IgD-negative memory B cell (primary cell): ENCODE measurements around the gene MTFR1L. TPM values are rescaled to one million over a fixed set of nuclear protein-coding genes. Genes with fewer than 3 reads are reported as not detected.
A peak's percentile ranks its signal among the peaks of the same experiment; 100 is the strongest.

Experiments
- H3K27ac Mint-ChIP-seq, 3 donors: one replicate each; pipeline ENCODE4 v1.8.0; 2020 to 2022; ENCODE audit warnings: mild to moderate bottlenecking in 3 of 3, mixed read lengths in 3 of 3, moderate library complexity in 1 of 3
- H3K27me3 Mint-ChIP-seq: one replicate; pipeline ENCODE4 v1.8.0; 2021; ENCODE audit warnings: mixed read lengths
- H3K36me3 Mint-ChIP-seq: one replicate; pipeline ENCODE4 v1.8.0; 2020; ENCODE audit warnings: mild to moderate bottlenecking, mixed read lengths
- H3K4me1 Mint-ChIP-seq, 3 donors: one replicate each; pipeline ENCODE4 v1.8.0; 2020 to 2022; ENCODE audit warnings: mixed read lengths in 3 of 3, mild to moderate bottlenecking in 1 of 3
- H3K4me3 Mint-ChIP-seq, 4 donors: one replicate each; pipeline ENCODE4 v1.8.0; 2020 to 2022; ENCODE audit warnings: mild to moderate bottlenecking in 4 of 4, mixed read lengths in 4 of 4, moderate library complexity in 3 of 4
- H3K9me3 Mint-ChIP-seq, 3 donors: one replicate each; pipeline ENCODE4 v1.8.0; 2020 to 2021; ENCODE audit warnings: mixed read lengths in 3 of 3, mild to moderate bottlenecking in 1 of 3
- polyA plus RNA-seq: library from polyadenylated mRNA; unstranded; fragments of 300-500 nt; fragmentation: Illumina TruSeq; gene quantifications from one replicate; pipeline ENCODE4 v1.2.3, GENCODE V29; 2021

The MTFR1L gene
- polyA plus RNA-seq, 1 donor from 2014 or later: 39.6 TPM

GRCh38 chr1:25844536-25845337, 25.0 kb downstream of the MTFR1L start:
- peaks cover 0 to 3% (median 0%) of the 10 kb centered on the region in 3 donors for H3K4me1 Mint-ChIP-seq
- peak overlapping the region in 1 of 3 donors; percentile 12 for H3K27ac Mint-ChIP-seq
- H3K4me3 Mint-ChIP-seq: no peak overlapping the region
- no peaks in the 10 kb centered on the region for H3K36me3 Mint-ChIP-seq
- no peaks in the 10 kb centered on the region for H3K27me3 Mint-ChIP-seq
- H3K9me3 Mint-ChIP-seq: no peaks in the 10 kb centered on the region

DNA sequence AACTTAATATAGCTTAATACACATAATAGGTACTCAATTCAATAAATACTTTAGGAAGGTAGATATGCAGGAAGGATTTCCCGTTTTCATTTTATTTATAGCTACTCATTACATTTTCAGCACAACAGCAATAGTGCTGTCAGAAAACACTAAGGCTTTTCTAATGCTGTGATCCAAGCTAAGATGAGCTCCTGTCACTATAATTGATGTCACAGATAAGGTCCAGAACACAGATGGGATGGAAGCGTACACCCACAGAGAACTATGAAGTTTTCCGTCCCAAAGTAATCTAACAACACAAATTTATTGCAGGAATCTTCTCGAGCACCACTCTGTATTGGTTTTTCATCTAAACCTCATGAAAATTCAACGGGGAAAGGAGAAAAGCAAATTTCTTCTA, 25.9 kb downstream of the MTFR1L start:
- H3K27me3 Mint-ChIP-seq: no peaks in the 10 kb centered on the region
- no peak overlapping the region for H3K27ac Mint-ChIP-seq
- H3K4me1 Mint-ChIP-seq: peaks cover 0 to 3% (median 0%) of the 10 kb centered on the region in 3 donors
- H3K36me3 Mint-ChIP-seq: no peaks in the 10 kb centered on the region
- H3K9me3 Mint-ChIP-seq: no peaks in the 10 kb centered on the region
- H3K4me3 Mint-ChIP-seq: no peak overlapping the region

DNA sequence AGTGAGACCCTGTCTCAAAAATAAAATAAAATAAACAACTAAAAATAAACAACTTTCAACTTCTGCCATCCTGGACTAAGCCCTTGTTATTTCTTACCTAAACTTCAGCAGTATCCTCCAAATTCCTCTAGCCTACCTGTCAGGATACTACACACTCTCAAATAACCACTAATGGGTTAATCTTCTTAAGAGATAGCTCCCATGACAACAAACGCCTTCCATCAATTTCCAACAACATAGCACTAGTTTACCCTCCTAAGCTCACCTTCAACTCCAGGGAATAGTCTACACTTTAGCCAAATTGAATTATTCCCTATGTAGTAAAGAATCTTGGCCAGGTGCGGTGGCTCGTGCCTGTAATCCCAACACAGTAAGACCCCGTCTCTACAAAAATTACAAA, 28.2 kb downstream of the MTFR1L start:
- no peak overlapping the region for H3K27ac Mint-ChIP-seq
- no peak overlapping the region for H3K4me3 Mint-ChIP-seq
- peaks cover 3% of the 10 kb centered on the region for H3K36me3 Mint-ChIP-seq
- H3K9me3 Mint-ChIP-seq: no peaks in the 10 kb centered on the region
- H3K27me3 Mint-ChIP-seq: no peaks in the 10 kb centered on the region
- peaks cover 0 to 3% (median 0%) of the 10 kb centered on the region in 3 donors for H3K4me1 Mint-ChIP-seq

- Mint-ChIP-seq H3K27ac (no peak overlapping the region), H3K4me1 (peaks cover 0 to 3% (median 0%) of the 10 kb centered on the region in 3 donors), H3K9me3 (no peaks in the 10 kb centered on the region), H3K36me3 (peaks cover 3% of the 10 kb centered on the region), H3K27me3 (no peaks in the 10 kb centered on the region), H3K4me3 (no peak overlapping the region)
These were observed 28.8 kb downstream of the MTFR1L start for GRCh38 chr1:25848531-25848930.

- Mint-ChIP-seq H3K9me3 (no peaks in the 10 kb centered on the region), H3K4me1 (peaks cover 4 to 7% (median 6%) of the 10 kb centered on the region in 3 donors), H3K4me3 (peak overlapping the region in 1 of 4 donors; percentile 6), H3K36me3 (peaks cover 3% of the 10 kb centered on the region), H3K27ac (no peak overlapping the region), H3K27me3 (no peaks in the 10 kb centered on the region)
These were observed 34.8 kb downstream of the MTFR1L start for GRCh38 chr1:25854554-25854953.

DNA sequence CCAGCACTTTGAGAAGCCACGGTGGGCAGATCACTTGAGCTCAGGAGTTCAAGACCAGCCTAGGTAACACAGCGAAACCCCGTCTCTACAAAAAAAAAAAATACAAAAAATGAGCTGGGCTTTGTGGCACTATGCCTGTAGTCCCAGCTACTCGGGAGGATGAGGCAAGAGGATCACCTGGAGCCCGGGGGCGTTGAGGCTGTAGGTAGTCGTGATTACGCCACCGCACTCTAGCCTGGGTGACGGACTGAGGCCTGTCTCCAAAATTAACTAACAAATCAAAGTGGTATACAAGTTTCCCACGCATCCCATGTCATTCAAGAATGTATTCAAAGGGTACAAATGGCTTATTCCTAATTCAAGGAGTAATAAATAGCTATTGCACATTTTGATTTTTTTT, 37.1 kb downstream of the MTFR1L start:
- Mint-ChIP-seq H3K9me3 (no peaks in the 10 kb centered on the region), H3K36me3 (peaks cover 2% of the 10 kb centered on the region), H3K27ac (no peak overlapping the region), H3K4me1 (peaks cover 13 to 22% (median 16%) of the 10 kb centered on the region in 3 donors), H3K4me3 (no peak overlapping the region), H3K27me3 (no peaks in the 10 kb centered on the region)

DNA sequence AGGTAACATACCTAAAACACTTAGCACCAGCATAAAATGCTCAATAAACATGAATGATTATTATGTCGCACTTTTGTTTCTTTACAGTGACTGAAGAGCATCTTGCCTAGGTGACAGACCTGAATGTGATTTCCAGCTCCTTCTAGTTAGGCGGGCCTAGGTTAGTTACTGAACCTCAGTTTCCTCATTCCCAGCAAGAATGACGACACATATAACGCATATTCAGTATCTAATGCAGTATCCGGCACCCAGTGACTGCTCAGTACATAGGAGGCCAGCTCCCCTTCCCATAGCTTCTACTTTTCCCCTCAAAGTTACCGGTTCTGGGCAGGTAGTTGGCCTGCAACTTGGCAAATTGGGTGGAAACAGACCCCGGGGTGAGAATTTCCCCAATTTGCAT, 38.7 kb downstream of the MTFR1L start:
- peak overlapping the region in 2 of 3 donors; percentile 25 to 31 for H3K27ac Mint-ChIP-seq
- no peaks in the 10 kb centered on the region for H3K27me3 Mint-ChIP-seq
- no peaks in the 10 kb centered on the region for H3K9me3 Mint-ChIP-seq
- peak overlapping the region; percentile 89 to 99 (median 98) for H3K4me3 Mint-ChIP-seq
- H3K4me1 Mint-ChIP-seq: peaks cover 15 to 22% (median 18%) of the 10 kb centered on the region in 3 donors
- peaks cover 3% of the 10 kb centered on the region for H3K36me3 Mint-ChIP-seq

- H3K36me3 Mint-ChIP-seq: peaks cover 3% of the 10 kb centered on the region
- H3K4me1 Mint-ChIP-seq: peaks cover 15 to 22% (median 18%) of the 10 kb centered on the region in 3 donors
- no peaks in the 10 kb centered on the region for H3K27me3 Mint-ChIP-seq
- H3K4me3 Mint-ChIP-seq: peak within 1 kb of the TSS; percentile 89 to 99 (median 98)
- H3K9me3 Mint-ChIP-seq: no peaks in the 10 kb centered on the region
- peak within 1 kb of the TSS; percentile 94 to 98 (median 96) for H3K27ac Mint-ChIP-seq
These were observed 39.4 kb downstream of the MTFR1L start, which contains the start of gene AUNIP for GRCh38 chr1:25858906-25859789. Gene AUNIP (minus strand): TSS chr1:25859457. CDS start chr1:25859357, 100 bp downstream.

- Mint-ChIP-seq H3K36me3 (peaks cover 4% of the 10 kb centered on the region), H3K27me3 (no peaks in the 10 kb centered on the region), H3K4me1 (peaks cover 15 to 22% (median 18%) of the 10 kb centered on the region in 3 donors), H3K9me3 (no peaks in the 10 kb centered on the region), H3K27ac (peak overlapping the region; percentile 26 to 79 (median 66)), H3K4me3 (peak overlapping the region in 3 of 4 donors; percentile 56 to 82 (median 81))
These were observed 41.8 kb downstream of the MTFR1L start for GRCh38 chr1:25861316-25862286.

- Mint-ChIP-seq H3K9me3 (no peaks in the 10 kb centered on the region), H3K4me3 (peak overlapping the region in 2 of 4 donors; percentile 39 to 68), H3K36me3 (peaks cover 4% of the 10 kb centered on the region), H3K27me3 (no peaks in the 10 kb centered on the region), H3K4me1 (peaks cover 15 to 22% (median 16%) of the 10 kb centered on the region in 3 donors), H3K27ac (no peak overlapping the region)
These were observed 43.2 kb downstream of the MTFR1L start for GRCh38 chr1:25862785-25863485.

DNA sequence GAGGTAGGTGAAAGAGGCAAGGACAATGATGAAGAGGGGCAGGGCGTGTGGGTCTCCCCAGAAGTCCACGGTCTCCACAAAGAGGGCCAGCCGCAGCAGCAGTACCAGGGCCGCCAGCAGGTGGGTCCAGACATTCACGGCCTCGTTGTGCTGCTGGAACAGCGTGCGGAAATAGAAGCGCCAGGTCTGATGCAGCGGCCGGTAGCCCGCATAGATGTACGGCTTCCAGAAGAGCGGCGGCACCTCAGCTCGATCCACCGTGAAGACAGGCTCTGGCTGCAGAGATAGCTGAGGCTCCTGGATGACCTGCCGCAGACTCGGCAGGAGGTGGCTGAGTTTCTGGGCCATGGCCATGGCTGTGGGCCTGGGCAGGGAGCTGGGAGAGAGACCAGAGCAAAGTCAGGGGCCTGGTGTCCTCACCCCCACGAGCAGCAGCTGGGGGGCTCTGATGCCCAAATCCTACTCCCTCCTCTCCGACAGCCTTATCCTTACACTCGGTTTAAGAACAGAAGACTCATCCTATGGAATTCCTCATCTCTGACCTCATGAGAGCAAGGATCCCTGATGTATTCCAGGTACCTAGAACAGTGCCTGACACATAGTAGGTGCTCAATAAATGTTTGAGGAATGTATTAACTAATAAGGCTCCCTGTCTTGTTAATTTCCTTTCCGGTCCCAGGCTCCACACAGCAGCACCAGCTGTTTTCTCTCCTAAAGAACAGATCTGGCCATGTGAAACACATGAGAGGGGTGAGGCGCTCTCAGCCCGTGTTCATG, 43.9 kb downstream of the MTFR1L start:
- Mint-ChIP-seq H3K4me3 (peak overlapping the region in 1 of 4 donors; percentile 68), H3K27me3 (no peaks in the 10 kb centered on the region), H3K4me1 (peaks cover 14 to 17% (median 15%) of the 10 kb centered on the region in 3 donors), H3K27ac (no peak overlapping the region), H3K9me3 (no peaks in the 10 kb centered on the region), H3K36me3 (peaks cover 4% of the 10 kb centered on the region)

DNA sequence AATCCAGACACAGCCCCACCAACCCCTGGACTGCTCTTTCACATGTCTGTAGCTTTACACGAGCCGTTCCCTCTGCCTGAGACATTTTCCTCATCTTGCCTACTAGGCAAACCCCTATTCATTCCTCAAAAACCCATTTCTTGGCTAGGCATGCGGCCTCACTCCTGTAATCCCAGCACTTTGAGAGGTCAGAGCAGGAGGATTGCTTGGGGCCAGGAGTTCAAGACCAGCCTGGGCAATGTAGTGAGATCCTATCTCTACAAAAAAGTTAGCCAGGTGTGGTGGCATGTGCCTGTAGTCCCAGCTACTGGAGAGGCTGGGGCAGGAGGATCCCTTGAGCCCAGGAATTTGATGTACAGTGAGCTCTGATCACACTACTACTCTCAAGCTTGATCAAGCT, 44.7 kb downstream of the MTFR1L start:
- Mint-ChIP-seq H3K4me1 (peaks cover 11 to 16% (median 12%) of the 10 kb centered on the region in 3 donors), H3K4me3 (no peak overlapping the region), H3K9me3 (no peaks in the 10 kb centered on the region), H3K36me3 (peaks cover 4% of the 10 kb centered on the region), H3K27me3 (no peaks in the 10 kb centered on the region), H3K27ac (peak overlapping the region in 1 of 3 donors; percentile 87)

GRCh38 chr1:25866288-25866687, 46.5 kb downstream of the MTFR1L start:
- H3K27ac Mint-ChIP-seq: no peak overlapping the region
- H3K9me3 Mint-ChIP-seq: no peaks in the 10 kb centered on the region
- H3K4me1 Mint-ChIP-seq: peaks cover 4 to 10% (median 6%) of the 10 kb centered on the region in 3 donors

More at GRCh38 chr1:25866288-25866687, 46.5 kb downstream of the MTFR1L start:
- Mint-ChIP-seq H3K4me3 (no peak overlapping the region), H3K27me3 (no peaks in the 10 kb centered on the region), H3K36me3 (peaks cover 4% of the 10 kb centered on the region)
